ENCODE measurements around the gene CLMN. TPM values are rescaled to one million over a fixed set of nuclear protein-coding genes. Genes with fewer than 3 reads are reported as not detected.

The CLMN gene
- total and polyA plus RNA-seq, 10 of the 15 experiments (the other 5 are each of a cell fraction or from before 2014, with no cell fraction given): 7.8 to 49.3 (median 18.5) TPM

GRCh38 chr14:95207475-95208233, 112.1 kb downstream of the CLMN start:
- in situ Hi-C loops (cut with MboI) (no loop called here), intact Hi-C loops (cut with micrococcal nuclease; ENCODE audit: unreplicated experiment) (loop anchor here (5.0 kb wide), 1 partner anchor 155 kb away; no protein-coding TSS in a partner anchor)
- Histone ChIP-seq H2AFZ (ENCODE audit: control insufficient read depth, low read depth, low read length) (no peak overlapping the region), H4K20me1 (ENCODE audit: control insufficient read depth, insufficient read depth) (no peaks in the 10 kb centered on the region), H3K79me2 (ENCODE audit: control insufficient read depth, insufficient read depth, low read length) (no peaks in the 10 kb centered on the region), H3K4me2 (ENCODE audit: control insufficient read depth, insufficient read depth) (no peak overlapping the region), H3K4me1 (ENCODE audit: control insufficient read depth, insufficient read depth, low read length) (peaks cover 13% of the 10 kb centered on the region; the same call in 1 of the 2 replicates), H3K9me3 (replicated peaks; ENCODE audit: control insufficient read depth, insufficient read depth, low read length) (peaks cover 2% of the 10 kb centered on the region; the same call in 2 of the 3 replicates), H3K27ac (ENCODE audit: control insufficient read depth, insufficient read depth) (no peak overlapping the region), H3K36me3 (ENCODE audit: control insufficient read depth in 2 of 2, insufficient read depth in 2 of 2, low read length in 1 of 2) (peaks cover 0 to 6% of the 10 kb centered on the region in 2 experiments; a peak in 2 of 4 replicates), H3K27me3 (replicated peaks in 1 of 2; ENCODE audit: control insufficient read depth in 2 of 2, insufficient read depth in 2 of 2, low read length in 1 of 2) (no peaks in the 10 kb centered on the region), H3K9ac (ENCODE audit: control insufficient read depth, insufficient read depth, low read length) (no peak overlapping the region), H3K4me3 (no peak overlapping the region)
- BruUV-seq (replicated peaks): no TSS peak
- SMC1A ChIA-PET (ENCODE audit: uncharacterized antibody, unreplicated experiment): interaction anchor here (0.7 to 4.4 kb wide), 7 partner anchors 11 to 119 kb away, joined by 3 to 20 read pairs (median 3); no protein-coding TSS in a partner anchor
- ATAC-seq (peak; percentile 51), FAIRE-seq (no peak), DNase-seq (ENCODE audit: low read depth, low spot score) (no peak)
- CTCF ChIA-PET: interaction anchor here (0.6 to 0.7 kb wide), 2 partner anchors 36 to 118 kb away, joined by 3 read pairs; no protein-coding TSS in a partner anchor
- RAD21 ChIA-PET (ENCODE audit: unreplicated experiment): interaction anchor here (0.8 to 3.0 kb wide), 5 partner anchors 24 to 120 kb away, joined by 3 to 23 read pairs (median 4); no protein-coding TSS in a partner anchor
- WGBS (ENCODE audit: insufficient coverage, insufficient replicate concordance, low lambda C conversion rate, missing lambda C conversion rate): 52% methylated on average over 7 of the region's 7 CpGs
- POLR2A ChIA-PET: interaction anchor here (0.6 to 1.0 kb wide), 3 partner anchors 8 to 35 kb away, joined by 3 read pairs; no protein-coding TSS in a partner anchor
- TF ChIP-seq RCOR1 (conservative IDR thresholded peaks at IDR 0.05; ENCODE audit: low read depth, low read length) (no peak), PML (IDR thresholded peaks at IDR 0.05; ENCODE audit: low read length) (peak; percentile 68; the same call in 1 of the 2 replicates), NBN (IDR thresholded peaks at IDR 0.05) (no peak), SMARCA5 (IDR thresholded peaks at IDR 0.05) (0 out of 2 replicates have a peak, but pooled peaks have one; percentile 41), ZNF217 (IDR thresholded peaks at IDR 0.05) (0 out of 2 replicates have a peak, but pooled peaks have one; percentile 27), ZBED1 (IDR thresholded peaks at IDR 0.05; ENCODE audit: borderline replicate concordance) (peak; percentile 22; the same call in 1 of the 2 replicates), SMAD5 (IDR thresholded peaks at IDR 0.05; ENCODE audit: low read depth) (peak; percentile 42), IKZF1 (conservative IDR thresholded peaks at IDR 0.05) (0 out of 2 replicates have a peak, but pooled peaks have one; percentile 14), JUNB (IDR thresholded peaks at IDR 0.05) (peak; percentile 43; the same call in 1 of the 2 replicates)

Data from GM12878 (cell line).